HG03439 (cell line): ENCODE results near the gene EDNRB.
A peak's percentile ranks its signal among the peaks of the same experiment; 100 is the strongest.
"Not testable (repeated sequence)": the region's sequence is repeated elsewhere in the genome, so short reads cannot be mapped to it uniquely, and the experiment has no call there.

Experiments
- ATAC-seq: cut with Tn5 transposase; IDR thresholded peaks from one replicate; pipeline ENCODE4 v1.9.1; 2021; ENCODE audit warnings: mild to moderate bottlenecking, moderate library complexity; ENCODE audit not compliant: unreplicated experiment

The EDNRB gene

DNA sequence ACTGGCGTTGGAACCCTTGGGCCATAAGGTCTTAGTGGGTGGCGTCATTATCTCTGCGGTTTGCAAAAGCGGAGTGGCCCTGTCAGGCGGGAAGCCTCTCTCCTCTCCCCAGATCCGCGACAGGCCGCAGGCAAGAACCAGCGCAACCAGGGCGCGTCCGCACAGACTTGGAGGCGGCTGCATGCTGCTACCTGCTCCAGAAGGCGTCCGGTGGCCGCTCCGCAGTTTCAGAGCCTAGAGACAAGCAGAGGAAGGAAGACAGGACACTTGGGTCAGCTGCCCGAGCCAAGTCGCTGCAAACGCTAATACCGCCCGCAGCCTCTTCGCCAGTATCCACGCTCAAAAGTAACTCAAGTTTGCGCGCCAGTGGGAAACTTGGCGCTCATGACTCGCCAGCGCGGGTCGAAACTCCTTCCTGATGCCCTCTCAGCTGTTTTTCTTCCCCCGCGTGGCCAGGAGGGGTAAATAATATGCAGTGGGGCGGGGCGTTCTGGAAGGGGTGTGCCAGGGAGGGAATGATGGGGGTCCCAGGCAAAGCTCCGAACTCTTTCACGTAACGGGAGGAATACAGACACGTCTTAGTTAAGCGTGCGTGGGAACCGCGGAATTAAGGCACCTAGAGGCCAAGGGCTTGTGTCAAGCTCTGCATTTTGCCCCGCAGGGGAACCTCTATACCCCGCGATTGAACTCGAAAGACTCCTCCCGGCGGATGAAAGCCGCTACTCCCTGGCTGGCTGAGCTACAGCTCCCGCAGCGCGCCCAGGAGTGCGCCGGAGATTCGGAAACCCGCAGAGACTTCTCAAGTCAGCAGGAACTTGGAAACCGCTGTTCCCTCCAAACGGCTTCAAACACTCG is at the start of gene EDNRB:
Gene EDNRB (minus strand): TSS at position 441 of the 855 bp plus-strand sequence. CDS start 258 bp downstream, at position 183.
- ATAC-seq, result no peak

GRCh38 chr13:77966671-77967070 is 48.0 kb upstream of the EDNRB start:
- no peak for ATAC-seq

DNA sequence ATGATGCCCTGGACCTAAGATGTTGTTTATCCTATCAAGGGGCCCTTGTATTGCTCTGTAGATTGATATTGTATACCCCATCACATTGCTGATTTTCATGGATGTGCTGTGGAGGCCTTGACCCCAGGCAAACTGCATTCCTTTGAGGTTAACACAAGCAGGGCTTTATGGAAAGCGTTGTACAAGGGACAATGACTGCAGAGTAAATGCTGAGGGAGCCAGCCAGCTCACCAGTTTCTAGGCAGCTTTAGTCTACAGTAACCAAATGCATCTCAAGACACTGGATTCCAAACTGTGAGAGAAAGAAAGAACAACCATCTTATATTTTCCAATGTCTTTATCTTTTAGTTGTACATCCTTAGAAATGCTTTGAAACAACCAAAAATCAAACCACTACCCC is 34.1 kb upstream of the EDNRB start:
- no peak for ATAC-seq

- no peak for ATAC-seq
Measured at GRCh38 chr13:77952276-77952675, 33.6 kb upstream of the EDNRB start.

DNA sequence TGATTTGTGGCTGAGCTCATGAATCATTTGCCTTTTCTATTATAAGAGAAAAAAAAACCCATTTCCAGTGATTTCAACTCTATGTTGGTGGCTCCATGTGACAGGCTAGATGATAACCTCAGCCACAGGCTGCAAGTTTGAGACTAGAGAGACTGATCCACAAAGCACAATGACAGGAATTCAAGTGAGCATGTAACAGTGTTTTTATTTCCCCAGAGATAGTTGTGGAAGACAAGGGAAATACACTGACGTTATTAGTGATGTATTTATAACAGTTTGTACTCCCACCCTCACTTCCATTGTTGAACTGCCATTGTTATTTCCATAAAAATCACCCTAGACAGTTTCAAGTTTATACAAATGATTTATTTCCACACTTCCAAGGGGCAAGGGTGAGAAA is 27.9 kb upstream of the EDNRB start:
- no peak for ATAC-seq

DNA sequence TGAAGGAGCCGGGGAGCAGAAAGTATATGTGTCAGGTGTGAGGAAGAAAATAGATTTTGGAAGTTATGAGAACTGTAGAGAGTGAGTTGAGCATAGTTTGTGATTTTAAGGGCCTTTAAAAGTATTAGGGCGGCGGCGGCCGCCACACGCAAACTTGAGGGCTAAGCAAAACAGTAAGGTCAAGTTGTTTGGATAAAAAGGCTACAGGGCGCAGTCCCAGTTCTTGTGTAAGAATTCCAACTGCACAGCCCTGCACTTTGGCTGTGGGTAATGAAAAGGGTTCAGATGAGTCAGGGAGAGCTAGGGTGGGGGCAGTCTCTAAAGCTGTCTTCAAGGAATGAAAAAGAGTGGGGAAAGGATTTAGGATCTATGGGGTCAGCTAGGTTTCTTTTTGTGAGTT is 16.4 kb upstream of the EDNRB start:
- not testable (repeated sequence) for ATAC-seq

GRCh38 chr13:77930430-77930829 is 11.8 kb upstream of the EDNRB start:
- no peak for ATAC-seq

- ATAC-seq, result peak; percentile 96
Measured at GRCh38 chr13:77928909-77929308, 10.3 kb upstream of the EDNRB start.

- no peak for ATAC-seq
Measured at GRCh38 chr13:77925616-77926015, 7.0 kb upstream of the EDNRB start.

DNA sequence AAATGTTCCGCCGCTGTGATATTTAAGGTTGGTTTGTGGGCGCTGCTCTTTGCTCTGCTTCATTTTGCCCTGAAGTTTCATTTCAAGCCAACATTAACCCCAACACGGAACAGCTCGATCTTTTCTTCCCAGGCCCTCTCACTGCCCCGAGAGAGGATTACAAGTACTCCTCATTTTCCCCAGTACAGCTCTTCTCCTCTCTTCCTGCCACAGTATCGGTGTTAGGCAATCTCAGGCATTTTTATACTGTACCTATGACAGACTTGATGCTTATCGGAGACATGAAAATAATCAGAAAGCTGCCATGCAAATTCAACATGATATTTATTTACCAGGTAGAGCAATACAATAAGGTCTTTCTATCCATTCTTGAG is 1.3 kb upstream of the EDNRB start:
- no peak for ATAC-seq

GRCh38 chr13:77919246-77919920 is 752 bp upstream of the EDNRB start:
- ATAC-seq, result no peak

- ATAC-seq, result no peak
Measured at GRCh38 chr13:77916488-77916887, 2.1 kb downstream of the EDNRB start.

DNA sequence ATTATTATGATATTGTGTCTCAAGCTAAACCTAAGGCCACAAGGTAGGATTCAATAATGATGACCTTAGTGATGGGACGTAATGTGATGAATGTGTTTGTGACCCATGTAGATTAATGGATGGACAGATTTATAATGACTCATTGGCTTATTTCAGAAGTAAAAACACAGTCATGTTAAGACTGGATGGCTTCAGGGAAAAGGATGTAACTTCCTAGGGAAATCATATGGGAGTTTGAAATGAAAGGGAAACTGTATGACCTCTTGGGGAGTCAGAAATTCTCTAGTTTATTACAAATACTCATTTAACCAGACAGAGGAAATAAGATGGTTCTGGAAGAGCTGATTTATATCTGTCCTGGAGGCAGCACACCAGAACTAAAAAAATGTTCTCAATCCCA is 2.9 kb downstream of the EDNRB start:
- no peak for ATAC-seq

- no peak for ATAC-seq
Measured at GRCh38 chr13:77913003-77913402, 5.6 kb downstream of the EDNRB start.

DNA sequence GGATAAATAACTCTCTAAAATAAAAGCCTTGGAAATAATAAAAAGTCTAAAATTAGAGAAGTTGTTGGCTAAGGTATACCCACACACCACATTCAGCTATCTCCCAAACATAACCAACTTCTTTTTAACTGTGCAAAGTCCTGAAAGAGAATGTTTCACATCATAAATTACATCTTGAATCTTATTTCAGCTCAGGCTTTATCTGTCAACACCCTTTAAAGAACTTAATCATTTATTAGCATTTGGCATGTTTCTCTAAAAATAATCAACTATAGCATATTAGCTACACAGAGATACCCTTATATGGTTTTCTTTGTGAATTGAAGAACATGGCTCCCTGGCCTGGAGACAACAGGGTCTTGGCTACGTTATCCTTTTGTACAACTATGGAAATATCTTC is 6.9 kb downstream of the EDNRB start:
- no peak for ATAC-seq

GRCh38 chr13:77909827-77910226 is 8.8 kb downstream of the EDNRB start:
- ATAC-seq, result no peak

- no peak for ATAC-seq
Measured at GRCh38 chr13:77908531-77908930, 10.1 kb downstream of the EDNRB start.

DNA sequence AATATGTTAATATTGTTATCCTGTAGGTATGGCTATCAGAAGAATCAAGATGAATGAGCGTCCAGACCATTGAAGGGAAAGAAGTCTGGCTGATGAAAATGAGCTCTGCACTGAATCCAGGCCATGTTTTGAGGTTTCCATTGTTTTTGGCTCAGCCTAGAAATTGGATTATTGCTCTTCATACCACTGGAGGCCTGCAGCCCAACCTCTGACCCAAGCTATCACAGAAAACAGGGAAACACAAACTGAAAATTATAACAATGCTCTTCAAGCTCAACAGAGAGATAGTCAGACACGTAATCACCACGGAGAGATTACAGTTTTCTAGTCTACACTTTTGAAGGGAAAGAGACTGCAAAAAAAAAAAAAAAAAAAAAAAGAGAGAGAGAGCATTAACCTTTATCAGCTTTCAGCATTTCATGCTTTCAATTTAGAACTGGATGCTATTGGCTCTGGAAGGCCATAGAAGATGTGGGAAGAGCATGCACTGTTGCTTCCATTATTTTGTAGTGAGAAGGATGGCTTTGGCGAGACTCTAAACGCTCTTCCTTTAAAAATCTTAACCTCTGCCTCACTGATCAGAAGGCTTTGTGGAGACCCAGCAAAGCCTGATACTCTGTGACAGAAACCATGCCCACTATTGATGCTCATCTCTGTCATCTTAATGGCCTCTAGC is 10.8 kb downstream of the EDNRB start:
- no peak for ATAC-seq

DNA sequence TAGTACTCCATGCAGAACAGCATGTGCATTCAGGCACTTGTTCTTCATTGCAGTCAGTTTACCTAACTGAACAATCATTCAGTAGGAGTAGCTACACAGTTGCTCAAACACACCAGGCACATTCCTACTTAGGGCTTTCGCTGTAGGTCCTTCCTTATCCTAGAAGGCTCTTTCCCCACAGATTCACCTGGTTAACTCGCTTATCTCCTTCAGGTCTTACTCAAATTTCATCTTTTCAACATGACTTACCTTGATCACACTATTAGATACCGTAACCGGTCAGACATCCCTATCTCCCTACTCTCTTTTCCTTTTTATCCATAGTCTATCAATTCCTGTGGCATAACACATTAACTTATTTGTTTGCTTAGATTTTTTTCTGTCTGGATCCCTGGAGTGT is 14.6 kb downstream of the EDNRB start:
- no peak for ATAC-seq

DNA sequence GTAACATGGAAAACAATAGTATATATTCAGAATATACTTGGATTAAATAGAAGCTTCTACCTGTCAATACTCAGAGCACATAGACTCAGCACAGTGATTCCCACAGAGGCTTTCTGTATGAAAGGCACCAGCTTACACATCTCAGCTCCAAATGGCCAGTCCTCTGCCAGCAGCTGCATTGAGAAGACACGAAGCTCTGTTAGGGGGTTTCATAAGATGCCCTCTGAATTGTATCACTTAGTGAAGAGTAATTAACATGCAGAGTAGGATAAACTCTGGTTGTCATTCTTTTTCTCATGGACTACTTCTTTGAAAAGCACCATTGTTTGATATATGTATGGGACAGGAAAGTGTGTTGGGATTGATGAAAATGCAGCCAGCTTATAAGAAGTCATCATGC is 15.2 kb downstream of the EDNRB start:
- no peak for ATAC-seq

- ATAC-seq, result no peak
Measured at GRCh38 chr13:77902319-77902963, 16.2 kb downstream of the EDNRB start.
